Stimulated activated CD8-positive, alpha-beta memory T cell treated with anti-CD3 and anti-CD28 coated beads, Interleukin-2, amount 100 ng/mL, for 48 hours (primary cell): ENCODE results near the gene XRCC4.

ENCODE experiments used
- DNase-seq, 2 donors: peaks; one replicate each; pipeline ENCODE4 v3.0.0-alpha.2; 2020; ENCODE audit warnings: low read depth in 2 of 2

The XRCC4 gene

GRCh38 chr5:83277154-83277553 is 199.8 kb downstream of the XRCC4 start:
- no peak for DNase-seq

DNA sequence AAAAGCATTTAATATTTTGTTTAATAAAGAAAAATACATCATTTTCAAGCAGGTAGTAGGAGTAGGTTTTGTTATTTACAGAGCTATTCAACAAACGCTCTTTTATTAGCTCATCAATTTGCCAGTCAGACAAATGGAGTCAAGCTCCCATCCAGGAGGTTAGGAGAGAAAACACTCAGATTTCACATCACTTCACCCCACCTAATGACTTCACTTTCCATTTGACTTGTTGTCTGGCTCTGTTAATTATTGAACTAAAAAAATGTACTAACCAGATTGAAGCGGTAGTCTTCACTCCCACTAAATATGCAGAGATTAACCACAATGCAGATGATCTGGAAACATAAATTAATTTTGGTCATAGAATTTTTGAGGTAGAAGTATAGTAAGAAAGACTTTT is 200.6 kb downstream of the XRCC4 start:
- no peak for DNase-seq

DNA sequence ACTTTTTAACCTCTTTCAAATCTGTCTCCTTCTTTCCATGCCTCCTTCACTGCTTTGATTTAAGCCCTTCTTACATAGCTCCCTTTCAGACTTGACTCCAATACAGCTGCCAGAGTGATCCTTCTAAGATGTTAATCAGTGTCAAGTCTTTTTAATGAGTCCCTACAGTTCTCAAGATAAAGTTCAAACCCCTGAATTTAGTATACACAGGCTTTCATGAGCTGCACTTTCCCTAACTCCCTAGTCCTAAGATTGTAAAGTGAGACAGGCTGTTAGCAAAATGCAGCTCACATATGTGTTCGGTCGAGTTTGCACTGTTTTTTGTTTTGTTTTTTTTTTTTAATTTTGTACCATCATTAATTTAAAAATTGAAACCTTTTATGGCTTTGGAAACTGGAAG is 203.8 kb downstream of the XRCC4 start:
- DNase-seq, result no peak

DNA sequence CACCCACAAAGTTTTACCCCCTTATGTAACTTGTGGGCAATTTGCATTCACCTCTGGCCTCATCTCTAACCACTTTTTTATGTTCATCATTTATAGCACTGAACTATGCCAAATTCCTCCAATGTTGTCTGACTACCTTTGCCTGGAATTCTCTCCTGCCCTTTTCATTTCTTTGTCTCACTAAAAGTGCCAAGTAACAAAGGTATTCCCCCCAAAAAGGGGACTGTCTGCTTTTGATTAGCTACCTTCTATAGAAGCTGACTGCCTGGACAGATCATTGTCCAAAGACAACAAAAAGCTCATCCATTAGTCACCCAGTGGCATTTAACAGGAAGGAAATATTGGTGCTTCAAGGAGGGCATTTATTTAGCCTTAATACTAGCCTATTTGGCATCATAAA is 204.3 kb downstream of the XRCC4 start:
- no peak for DNase-seq

GRCh38 chr5:83283761-83284160 is 206.4 kb downstream of the XRCC4 start:
- DNase-seq, result no peak

- DNase-seq, result no peak
These were observed 208.5 kb downstream of the XRCC4 start for GRCh38 chr5:83285661-83286398.

GRCh38 chr5:83294246-83294645 is 216.9 kb downstream of the XRCC4 start:
- no peak for DNase-seq

DNA sequence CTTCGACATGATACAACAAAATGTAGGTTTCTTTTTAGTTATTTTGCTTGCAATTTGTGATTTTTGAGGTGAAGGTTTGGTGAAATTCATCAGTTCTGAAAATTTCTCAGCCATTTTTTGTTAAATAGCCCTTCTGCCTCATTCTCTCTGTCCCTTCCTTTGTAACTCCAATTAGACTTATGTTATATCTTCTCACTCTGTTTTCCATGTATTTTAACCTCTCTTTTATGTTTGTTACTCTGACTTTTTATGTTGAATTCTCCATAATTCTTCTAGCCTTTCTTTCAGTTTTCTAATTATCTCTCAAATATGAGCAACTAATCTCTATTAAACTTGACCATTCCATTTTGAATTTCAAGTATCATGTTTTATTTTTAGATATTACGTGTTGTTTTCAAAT is 222.0 kb downstream of the XRCC4 start:
- no peak for DNase-seq

GRCh38 chr5:83306572-83307241 is 229.4 kb downstream of the XRCC4 start:
- no peak for DNase-seq

GRCh38 chr5:83312663-83313062 is 235.3 kb downstream of the XRCC4 start:
- no peak for DNase-seq

- DNase-seq, result no peak
These were observed 236.1 kb downstream of the XRCC4 start for GRCh38 chr5:83313436-83313835.

DNA sequence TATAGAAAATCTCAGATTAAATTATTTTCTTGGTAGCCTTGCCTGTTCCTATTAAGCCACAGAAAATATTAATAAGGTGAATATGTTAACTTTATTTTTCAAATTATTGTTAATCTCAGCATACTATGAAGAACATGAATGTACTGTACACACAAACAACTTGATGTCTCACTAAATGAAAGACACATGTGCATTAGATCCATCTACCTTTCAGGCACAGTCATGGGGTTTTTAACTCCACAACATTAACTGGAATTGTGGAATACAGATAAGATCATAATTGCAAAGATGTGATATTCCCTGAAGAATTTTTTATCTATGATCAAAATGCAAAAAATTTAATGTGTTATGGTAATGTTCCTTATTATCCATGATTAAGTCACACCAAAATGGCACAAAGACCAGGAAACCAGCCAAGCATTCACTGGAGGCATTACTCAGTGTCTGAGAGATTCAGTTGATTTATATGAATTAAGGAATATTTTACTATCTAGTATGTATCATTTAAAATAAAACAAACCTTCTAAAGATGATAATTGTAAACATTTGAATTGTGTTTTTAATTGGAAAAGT is 244.2 kb downstream of the XRCC4 start:
- DNase-seq, result no peak

- no peak for DNase-seq
These were observed 245.1 kb downstream of the XRCC4 start for GRCh38 chr5:83322273-83322924.

GRCh38 chr5:83323557-83324180 is 246.3 kb downstream of the XRCC4 start:
- no peak for DNase-seq

- no peak for DNase-seq
These were observed 254.5 kb downstream of the XRCC4 start for GRCh38 chr5:83331842-83332241.

GRCh38 chr5:83337453-83338035 is 260.2 kb downstream of the XRCC4 start:
- no peak for DNase-seq

GRCh38 chr5:83340511-83340918 is 263.2 kb downstream of the XRCC4 start:
- DNase-seq, result no peak

GRCh38 chr5:83341815-83342334 is 264.5 kb downstream of the XRCC4 start:
- DNase-seq, result no peak

- DNase-seq, result no peak
These were observed 265.1 kb downstream of the XRCC4 start for GRCh38 chr5:83342465-83342864.

GRCh38 chr5:83343299-83343698 is 266.0 kb downstream of the XRCC4 start:
- DNase-seq, result no peak

- DNase-seq, result no peak
These were observed 268.1 kb downstream of the XRCC4 start for GRCh38 chr5:83345423-83345822.
